Prostate gland (tissue), 2 donors: Measurements from ENCODE around the gene TMEM140.
"Not testable (repeated sequence)": the region's sequence is repeated elsewhere in the genome, so short reads cannot be mapped to it uniquely, and the experiment has no call there.

Experiments used
- POLR2A ChIP-seq: fragments of 450-650 bp; IDR thresholded peaks from one replicate; pipeline ENCODE4 v1.6.1; 2016; ENCODE audit warnings: antibody characterized with exemption, mild to moderate bottlenecking
- POLR2AphosphoS5 ChIP-seq: sonication (generic); formaldehyde crosslinking; IDR thresholded peaks from one replicate; pipeline ENCODE4 v1.6.1; 2017; ENCODE audit warnings: antibody characterized with exemption
- TF ChIP-seq, protein P1 (sequence below), 4 experiments: fragments of 200-600 bp in 2 of 4; fragments of 450-650 bp in 2 of 4; sonication (generic) in 2 of 4; IDR thresholded peaks; 1 replicate in 3 of 4; 2 replicates in 1 of 4; pipeline ENCODE4 v1.5.1; 2016 to 2019; ENCODE audit warnings: antibody characterized with exemption in 4 of 4, mild to moderate bottlenecking in 2 of 4, moderate library complexity in 2 of 4

DNA sequence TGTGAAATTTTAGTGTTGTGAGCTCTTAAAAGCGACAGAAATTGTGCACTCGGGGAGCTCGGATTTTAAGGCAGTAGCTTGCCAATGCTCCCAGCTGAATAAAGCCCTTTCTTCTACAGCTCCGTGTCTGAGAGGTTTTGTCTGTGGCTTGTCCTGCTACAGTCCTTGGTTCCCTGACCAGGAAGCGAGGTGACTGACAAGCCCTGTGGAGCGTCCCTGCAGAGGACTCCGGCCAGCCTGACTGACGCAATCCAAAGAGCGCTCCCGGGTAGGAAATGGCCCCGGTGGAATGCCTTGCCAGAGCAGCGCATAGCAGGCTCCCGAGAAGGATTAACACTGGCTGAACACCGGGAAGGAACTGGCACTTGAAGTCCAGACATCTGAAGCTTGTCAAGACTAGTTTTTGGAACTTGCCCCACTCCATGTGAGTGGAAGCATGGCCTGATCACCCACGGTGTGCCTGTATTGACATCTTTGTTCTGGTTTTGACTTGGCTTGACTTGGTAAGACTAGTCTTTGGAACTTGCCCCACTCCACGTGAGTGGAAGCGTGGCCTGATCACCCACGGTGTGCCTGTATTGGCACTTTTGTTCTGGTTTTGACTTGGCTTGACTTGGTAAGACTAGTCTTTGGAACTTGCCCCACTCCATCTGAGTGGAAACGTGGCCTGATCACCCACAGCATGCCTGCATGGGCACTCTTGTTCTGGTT is 23.9 kb downstream of the TMEM140 start:
- not testable (repeated sequence) for TF ChIP-seq POLR2A, POLR2AphosphoS5
- TF ChIP-seq, protein P1, sequence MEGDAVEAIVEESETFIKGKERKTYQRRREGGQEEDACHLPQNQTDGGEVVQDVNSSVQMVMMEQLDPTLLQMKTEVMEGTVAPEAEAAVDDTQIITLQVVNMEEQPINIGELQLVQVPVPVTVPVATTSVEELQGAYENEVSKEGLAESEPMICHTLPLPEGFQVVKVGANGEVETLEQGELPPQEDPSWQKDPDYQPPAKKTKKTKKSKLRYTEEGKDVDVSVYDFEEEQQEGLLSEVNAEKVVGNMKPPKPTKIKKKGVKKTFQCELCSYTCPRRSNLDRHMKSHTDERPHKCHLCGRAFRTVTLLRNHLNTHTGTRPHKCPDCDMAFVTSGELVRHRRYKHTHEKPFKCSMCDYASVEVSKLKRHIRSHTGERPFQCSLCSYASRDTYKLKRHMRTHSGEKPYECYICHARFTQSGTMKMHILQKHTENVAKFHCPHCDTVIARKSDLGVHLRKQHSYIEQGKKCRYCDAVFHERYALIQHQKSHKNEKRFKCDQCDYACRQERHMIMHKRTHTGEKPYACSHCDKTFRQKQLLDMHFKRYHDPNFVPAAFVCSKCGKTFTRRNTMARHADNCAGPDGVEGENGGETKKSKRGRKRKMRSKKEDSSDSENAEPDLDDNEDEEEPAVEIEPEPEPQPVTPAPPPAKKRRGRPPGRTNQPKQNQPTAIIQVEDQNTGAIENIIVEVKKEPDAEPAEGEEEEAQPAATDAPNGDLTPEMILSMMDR (IDR thresholded peaks at IDR 0.05), result not testable (repeated sequence)
